Activated B cell treated with CpG ODN at 0.5 μM for 24 hours (primary cell): ENCODE results near the gene HGFAC. TPM values are rescaled to one million over a fixed set of nuclear protein-coding genes. Genes with fewer than 3 reads are reported as not detected.

Experiments used
- ATAC-seq: fragments of 200-7000 bp; cut with Tn5 transposase; one replicate; pipeline ENCODE4 v1.10.0; 2021; ENCODE audit warnings: low read depth, mild to moderate bottlenecking, moderate library complexity
- CTCF ChIA-PET: fragments of 350-600 bp; sonication (Branson Sonifier 250); formaldehyde crosslinking; loops from one replicate; lab custom pipeline; 2021; ENCODE audit warnings: antibody characterized with exemption; lab: Charles Lee
- POLR2A ChIA-PET: fragments of 350-600 bp; sonication (Branson Sonifier 250); formaldehyde crosslinking; loops from one replicate; lab custom pipeline; 2021; ENCODE audit warnings: antibody characterized with exemption; lab: Charles Lee
- DNase-seq: peaks from one replicate; pipeline ENCODE4 v3.0.0; 2022
- H3K27ac Mint-ChIP-seq: one replicate; pipeline ENCODE4 v1.8.0; 2020; ENCODE audit warnings: mixed read lengths
- H3K27me3 Mint-ChIP-seq: one replicate; pipeline ENCODE4 v1.8.0; 2021; ENCODE audit warnings: mixed read lengths
- H3K36me3 Mint-ChIP-seq: one replicate; pipeline ENCODE4 v1.8.0; 2021; ENCODE audit warnings: low read depth, mixed read lengths
- H3K4me1 Mint-ChIP-seq: one replicate; pipeline ENCODE4 v1.8.0; 2021; ENCODE audit warnings: mixed read lengths
- H3K4me3 Mint-ChIP-seq: one replicate; pipeline ENCODE4 v1.8.0; 2020; ENCODE audit warnings: mild to moderate bottlenecking, mixed read lengths
- H3K9me3 Mint-ChIP-seq: one replicate; pipeline ENCODE4 v1.8.0; 2020; ENCODE audit warnings: mixed read lengths
- intact Hi-C: fragments of 100-400 bp; cut with micrococcal nuclease; formaldehyde crosslinking; loops from one replicate; pipeline ENCODE4 v1.15.1; 2024
- total RNA-seq: library from RNA; stranded (reverse); gene quantifications from 2 replicates; pipeline ENCODE4 v1.2.3, GENCODE V29; 2022
- TF ChIP-seq, protein P1 (sequence below): fragments of 200-600 bp; IDR thresholded peaks from one replicate; pipeline ENCODE4 v1.8.0; 2022; ENCODE audit warnings: antibody characterized with exemption, mild to moderate bottlenecking

The HGFAC gene
- total RNA-seq, 1 donor from 2014 or later: not detected

DNA sequence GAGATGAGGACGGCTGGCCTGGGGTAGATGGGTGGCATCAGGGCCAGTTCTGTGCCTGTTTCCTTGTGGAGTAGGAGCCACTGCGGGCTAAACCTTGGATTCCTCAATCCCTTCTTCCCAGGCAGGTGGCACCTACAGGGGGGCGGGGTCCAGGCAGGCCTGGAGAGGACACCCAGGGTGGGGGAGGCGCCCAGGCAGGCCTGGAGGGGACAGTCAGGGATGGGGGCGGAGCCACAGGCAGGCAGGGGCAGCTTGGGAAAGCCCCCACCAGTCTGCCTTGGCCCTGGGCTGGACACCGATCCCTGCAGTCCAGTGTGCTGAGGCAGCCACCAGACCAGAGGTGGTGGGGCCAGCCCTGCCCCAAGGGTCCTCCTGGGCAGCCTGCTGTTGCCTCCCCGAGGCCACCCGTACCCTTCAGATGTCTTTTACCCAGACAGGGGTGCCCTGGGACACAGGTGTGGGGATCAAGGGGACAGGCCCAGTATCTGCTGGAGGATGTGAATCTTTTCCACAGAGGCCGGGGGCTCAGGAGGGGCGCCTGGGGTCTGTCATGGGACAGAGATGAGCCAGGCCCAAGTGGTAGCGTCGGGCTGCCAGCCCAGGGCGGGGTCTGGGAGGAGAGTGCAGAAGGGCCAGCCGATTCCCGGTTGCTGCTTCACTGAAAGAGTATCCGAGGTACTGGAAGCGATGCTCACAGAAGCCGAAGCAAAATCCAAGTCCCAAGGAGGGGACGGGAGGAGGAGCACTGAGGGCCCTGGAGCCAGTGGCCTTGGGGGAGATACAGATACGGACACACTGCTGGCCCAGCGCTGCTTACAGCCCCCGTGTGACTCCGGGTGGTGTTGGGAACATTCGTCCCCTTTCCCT, 56.0 kb downstream of the HGFAC start:
- POLR2A ChIA-PET: no interaction called here
- no peak for DNase-seq
- ATAC-seq: no peak

GRCh38 chr4:3498407-3498806, 56.6 kb downstream of the HGFAC start:
- intact Hi-C loops: no loop called here
- no peak for ATAC-seq
- ChIA-PET CTCF (no interaction called here), POLR2A (no interaction called here)
- no peak overlapping the region for H3K4me3 Mint-ChIP-seq
- H3K9me3 Mint-ChIP-seq: no peaks in the 10 kb centered on the region
- H3K4me1 Mint-ChIP-seq: no peaks in the 10 kb centered on the region
- no peak for DNase-seq
- no peak overlapping the region for H3K27ac Mint-ChIP-seq
- TF ChIP-seq, protein P1, sequence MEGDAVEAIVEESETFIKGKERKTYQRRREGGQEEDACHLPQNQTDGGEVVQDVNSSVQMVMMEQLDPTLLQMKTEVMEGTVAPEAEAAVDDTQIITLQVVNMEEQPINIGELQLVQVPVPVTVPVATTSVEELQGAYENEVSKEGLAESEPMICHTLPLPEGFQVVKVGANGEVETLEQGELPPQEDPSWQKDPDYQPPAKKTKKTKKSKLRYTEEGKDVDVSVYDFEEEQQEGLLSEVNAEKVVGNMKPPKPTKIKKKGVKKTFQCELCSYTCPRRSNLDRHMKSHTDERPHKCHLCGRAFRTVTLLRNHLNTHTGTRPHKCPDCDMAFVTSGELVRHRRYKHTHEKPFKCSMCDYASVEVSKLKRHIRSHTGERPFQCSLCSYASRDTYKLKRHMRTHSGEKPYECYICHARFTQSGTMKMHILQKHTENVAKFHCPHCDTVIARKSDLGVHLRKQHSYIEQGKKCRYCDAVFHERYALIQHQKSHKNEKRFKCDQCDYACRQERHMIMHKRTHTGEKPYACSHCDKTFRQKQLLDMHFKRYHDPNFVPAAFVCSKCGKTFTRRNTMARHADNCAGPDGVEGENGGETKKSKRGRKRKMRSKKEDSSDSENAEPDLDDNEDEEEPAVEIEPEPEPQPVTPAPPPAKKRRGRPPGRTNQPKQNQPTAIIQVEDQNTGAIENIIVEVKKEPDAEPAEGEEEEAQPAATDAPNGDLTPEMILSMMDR: no peak
- peaks cover 15% of the 10 kb centered on the region for H3K36me3 Mint-ChIP-seq
- no peaks in the 10 kb centered on the region for H3K27me3 Mint-ChIP-seq

More for the DNA sequence above, 56.0 kb downstream of the HGFAC start:
- intact Hi-C loops: no loop called here
- Mint-ChIP-seq H3K36me3 (peaks cover 12% of the 10 kb centered on the region), H3K27ac (no peak overlapping the region), H3K9me3 (no peaks in the 10 kb centered on the region), H3K27me3 (no peaks in the 10 kb centered on the region), H3K4me1 (no peaks in the 10 kb centered on the region), H3K4me3 (no peak overlapping the region)
- TF ChIP-seq, protein P1: no peak
- CTCF ChIA-PET: no interaction called here

Other genes starting within 250 kb of the HGFAC start
- gene MSANTD1, start 192.8 kb upstream of the HGFAC start, total RNA-seq: 3.4 and 5.0 TPM in 2 replicates
- gene RGS12, start 148.9 kb upstream of the HGFAC start, total RNA-seq: 8.5 and 10.6 TPM in 2 replicates
- gene DOK7, start 21.3 kb downstream of the HGFAC start, total RNA-seq: 2.7 TPM in 2 replicates
- 60.9 and 62.9 TPM in 2 replicates for gene LRPAP1, start 90.5 kb downstream of the HGFAC start, total RNA-seq